HEK293 (cell line): Measurements from ENCODE around the gene CNIH1.

Experiments used
- SETDB1 ChIP-seq: IDR thresholded peaks from one replicate; pipeline ENCODE4 v1.6.1; 2017; ENCODE audit warnings: mild to moderate bottlenecking, low read length, moderate library complexity, mixed read lengths; ENCODE audit not compliant: insufficient read length
- TRIM28 ChIP-seq: IDR thresholded peaks from 2 replicates; pipeline ENCODE4 v1.6.1; 2011; ENCODE audit warnings: low read length, control low read depth, borderline replicate concordance
- ZNF366 ChIP-seq: fragments of 450-650 bp; formaldehyde crosslinking; conservative IDR thresholded peaks from 2 replicates; pipeline ENCODE4 v1.5.1; 2016; ENCODE audit warnings: missing biosample characterization, missing genetic modification characterization
- ZNF561 ChIP-seq: fragments of 450-650 bp; IDR thresholded peaks from 2 replicates; pipeline ENCODE4 v1.5.1; 2018; ENCODE audit warnings: missing biosample characterization, missing genetic modification characterization, borderline replicate concordance
- TF ChIP-seq, protein P1 (sequence below): fragments of 450-650 bp; formaldehyde crosslinking; IDR thresholded peaks from 2 replicates; pipeline ENCODE4 v1.5.1; 2016; ENCODE audit warnings: missing biosample characterization, missing genetic modification characterization
- TF ChIP-seq, protein P2 (sequence below): fragments of 450-650 bp; formaldehyde crosslinking; IDR thresholded peaks from 2 replicates; pipeline ENCODE4 v1.5.1; 2016; ENCODE audit warnings: missing biosample characterization, missing genetic modification characterization
- TF ChIP-seq, protein P3 (sequence below): fragments of 450-650 bp; formaldehyde crosslinking; IDR thresholded peaks from 2 replicates; pipeline ENCODE4 v1.5.1; 2016; ENCODE audit warnings: missing biosample characterization, missing genetic modification characterization, low read depth

DNA sequence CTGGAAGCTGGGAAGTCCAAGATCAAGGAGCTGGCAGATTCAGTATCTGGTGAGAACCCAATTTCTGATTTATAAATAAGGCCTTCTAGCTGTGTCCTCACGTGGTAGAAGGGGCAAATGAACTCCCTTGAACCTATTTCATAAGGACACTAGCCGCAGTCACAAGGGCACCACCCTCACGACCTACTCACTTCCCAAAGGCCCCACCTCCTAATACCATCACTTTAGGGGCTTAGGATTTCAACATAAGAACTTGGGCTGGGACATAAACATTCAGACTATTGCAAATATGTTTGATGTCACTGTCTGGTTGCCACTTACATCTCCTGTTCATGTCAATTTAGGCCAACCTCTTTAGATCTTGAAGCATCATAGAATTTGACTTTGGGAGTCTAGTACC lies 10.8 kb upstream of the CNIH1 start:
- TF ChIP-seq ZNF366 (tag by site-specific recombination) (no peak), ZNF561 (tag by site-specific recombination) (no peak), TRIM28 (no peak), SETDB1 (no peak)
- TF ChIP-seq, protein P1, sequence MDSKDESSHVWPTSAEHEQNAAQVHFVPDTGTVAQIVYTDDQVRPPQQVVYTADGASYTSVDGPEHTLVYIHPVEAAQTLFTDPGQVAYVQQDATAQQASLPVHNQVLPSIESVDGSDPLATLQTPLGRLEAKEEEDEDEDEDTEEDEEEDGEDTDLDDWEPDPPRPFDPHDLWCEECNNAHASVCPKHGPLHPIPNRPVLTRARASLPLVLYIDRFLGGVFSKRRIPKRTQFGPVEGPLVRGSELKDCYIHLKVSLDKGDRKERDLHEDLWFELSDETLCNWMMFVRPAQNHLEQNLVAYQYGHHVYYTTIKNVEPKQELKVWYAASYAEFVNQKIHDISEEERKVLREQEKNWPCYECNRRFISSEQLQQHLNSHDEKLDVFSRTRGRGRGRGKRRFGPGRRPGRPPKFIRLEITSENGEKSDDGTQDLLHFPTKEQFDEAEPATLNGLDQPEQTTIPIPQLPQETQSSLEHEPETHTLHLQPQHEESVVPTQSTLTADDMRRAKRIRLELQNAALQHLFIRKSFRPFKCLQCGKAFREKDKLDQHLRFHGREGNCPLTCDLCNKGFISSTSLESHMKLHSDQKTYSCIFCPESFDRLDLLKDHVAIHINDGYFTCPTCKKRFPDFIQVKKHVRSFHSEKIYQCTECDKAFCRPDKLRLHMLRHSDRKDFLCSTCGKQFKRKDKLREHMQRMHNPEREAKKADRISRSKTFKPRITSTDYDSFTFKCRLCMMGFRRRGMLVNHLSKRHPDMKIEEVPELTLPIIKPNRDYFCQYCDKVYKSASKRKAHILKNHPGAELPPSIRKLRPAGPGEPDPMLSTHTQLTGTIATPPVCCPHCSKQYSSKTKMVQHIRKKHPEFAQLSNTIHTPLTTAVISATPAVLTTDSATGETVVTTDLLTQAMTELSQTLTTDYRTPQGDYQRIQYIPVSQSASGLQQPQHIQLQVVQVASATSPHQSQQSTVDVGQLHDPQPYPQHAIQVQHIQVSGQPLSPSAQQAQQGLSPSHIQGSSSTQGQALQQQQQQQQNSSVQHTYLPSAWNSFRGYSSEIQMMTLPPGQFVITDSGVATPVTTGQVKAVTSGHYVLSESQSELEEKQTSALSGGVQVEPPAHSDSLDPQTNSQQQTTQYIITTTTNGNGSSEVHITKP (tag by site-specific recombination), result no peak
- TF ChIP-seq, protein P2, sequence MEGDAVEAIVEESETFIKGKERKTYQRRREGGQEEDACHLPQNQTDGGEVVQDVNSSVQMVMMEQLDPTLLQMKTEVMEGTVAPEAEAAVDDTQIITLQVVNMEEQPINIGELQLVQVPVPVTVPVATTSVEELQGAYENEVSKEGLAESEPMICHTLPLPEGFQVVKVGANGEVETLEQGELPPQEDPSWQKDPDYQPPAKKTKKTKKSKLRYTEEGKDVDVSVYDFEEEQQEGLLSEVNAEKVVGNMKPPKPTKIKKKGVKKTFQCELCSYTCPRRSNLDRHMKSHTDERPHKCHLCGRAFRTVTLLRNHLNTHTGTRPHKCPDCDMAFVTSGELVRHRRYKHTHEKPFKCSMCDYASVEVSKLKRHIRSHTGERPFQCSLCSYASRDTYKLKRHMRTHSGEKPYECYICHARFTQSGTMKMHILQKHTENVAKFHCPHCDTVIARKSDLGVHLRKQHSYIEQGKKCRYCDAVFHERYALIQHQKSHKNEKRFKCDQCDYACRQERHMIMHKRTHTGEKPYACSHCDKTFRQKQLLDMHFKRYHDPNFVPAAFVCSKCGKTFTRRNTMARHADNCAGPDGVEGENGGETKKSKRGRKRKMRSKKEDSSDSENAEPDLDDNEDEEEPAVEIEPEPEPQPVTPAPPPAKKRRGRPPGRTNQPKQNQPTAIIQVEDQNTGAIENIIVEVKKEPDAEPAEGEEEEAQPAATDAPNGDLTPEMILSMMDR, result no peak
- TF ChIP-seq, protein P3, sequence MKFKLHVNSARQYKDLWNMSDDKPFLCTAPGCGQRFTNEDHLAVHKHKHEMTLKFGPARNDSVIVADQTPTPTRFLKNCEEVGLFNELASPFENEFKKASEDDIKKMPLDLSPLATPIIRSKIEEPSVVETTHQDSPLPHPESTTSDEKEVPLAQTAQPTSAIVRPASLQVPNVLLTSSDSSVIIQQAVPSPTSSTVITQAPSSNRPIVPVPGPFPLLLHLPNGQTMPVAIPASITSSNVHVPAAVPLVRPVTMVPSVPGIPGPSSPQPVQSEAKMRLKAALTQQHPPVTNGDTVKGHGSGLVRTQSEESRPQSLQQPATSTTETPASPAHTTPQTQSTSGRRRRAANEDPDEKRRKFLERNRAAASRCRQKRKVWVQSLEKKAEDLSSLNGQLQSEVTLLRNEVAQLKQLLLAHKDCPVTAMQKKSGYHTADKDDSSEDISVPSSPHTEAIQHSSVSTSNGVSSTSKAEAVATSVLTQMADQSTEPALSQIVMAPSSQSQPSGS (tag by site-specific recombination), result no peak
